GM21737 (cell line): ENCODE results near the gene FYN.
"Not testable (repeated sequence)": the region's sequence is repeated elsewhere in the genome, so short reads cannot be mapped to it uniquely, and the experiment has no call there.

Source experiments
- ATAC-seq: cut with Tn5 transposase; IDR thresholded peaks from one replicate; pipeline ENCODE4 v1.9.1; 2021; ENCODE audit warnings: mild to moderate bottlenecking, moderate library complexity; ENCODE audit not compliant: unreplicated experiment

The FYN gene

GRCh38 chr6:111835398-111835797 lies 37.9 kb downstream of the FYN start:
- not testable (repeated sequence) for ATAC-seq

DNA sequence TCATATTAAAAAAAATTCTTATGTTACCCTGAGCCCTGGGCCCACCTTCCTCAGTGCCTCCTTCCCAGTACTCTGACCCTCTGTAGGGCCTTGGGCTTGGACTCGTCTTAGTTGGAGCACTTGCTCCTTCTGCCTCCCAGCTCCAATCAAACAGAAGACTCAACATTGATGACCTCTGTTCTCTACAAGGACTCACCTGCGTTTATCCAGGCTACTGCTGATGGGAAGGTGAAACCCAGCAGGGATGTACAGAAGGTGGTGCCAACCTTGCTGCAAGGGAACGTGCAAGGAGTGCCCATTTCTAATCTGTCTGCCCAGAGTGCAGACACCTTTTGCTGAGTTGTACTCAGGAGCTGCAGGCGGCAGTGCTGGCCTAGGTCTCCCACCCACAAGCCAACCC lies 38.9 kb downstream of the FYN start:
- ATAC-seq = no peak

DNA sequence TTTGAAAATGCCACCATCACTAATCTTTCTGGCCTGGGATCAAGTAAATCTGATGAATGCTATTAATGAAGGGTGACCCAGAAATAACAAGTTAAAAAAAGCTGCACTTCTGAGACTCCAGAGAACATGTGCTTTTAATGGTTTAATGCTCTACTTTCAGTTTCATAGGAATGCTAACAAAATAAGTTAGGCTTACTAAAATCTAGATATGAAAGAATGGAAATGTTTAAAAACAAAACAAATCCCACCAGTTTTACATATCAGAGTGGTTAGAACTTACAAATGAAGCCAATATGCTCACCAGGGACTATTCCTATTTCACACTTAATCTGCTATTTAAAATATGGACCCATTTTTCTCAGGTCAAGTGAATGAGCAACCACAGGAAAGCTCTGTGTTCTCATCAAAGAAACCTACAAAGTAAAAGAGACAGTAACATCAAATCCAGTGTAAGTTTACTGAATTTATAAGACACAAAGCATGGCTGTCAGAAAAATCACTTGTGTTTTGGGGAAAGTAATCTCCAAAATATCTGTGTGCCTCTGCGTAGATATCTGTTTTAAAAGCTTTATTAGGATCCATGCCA lies 40.3 kb downstream of the FYN start:
- no peak for ATAC-seq

- ATAC-seq = no peak
Observed at GRCh38 chr6:111831408-111831807, 41.8 kb downstream of the FYN start.

DNA sequence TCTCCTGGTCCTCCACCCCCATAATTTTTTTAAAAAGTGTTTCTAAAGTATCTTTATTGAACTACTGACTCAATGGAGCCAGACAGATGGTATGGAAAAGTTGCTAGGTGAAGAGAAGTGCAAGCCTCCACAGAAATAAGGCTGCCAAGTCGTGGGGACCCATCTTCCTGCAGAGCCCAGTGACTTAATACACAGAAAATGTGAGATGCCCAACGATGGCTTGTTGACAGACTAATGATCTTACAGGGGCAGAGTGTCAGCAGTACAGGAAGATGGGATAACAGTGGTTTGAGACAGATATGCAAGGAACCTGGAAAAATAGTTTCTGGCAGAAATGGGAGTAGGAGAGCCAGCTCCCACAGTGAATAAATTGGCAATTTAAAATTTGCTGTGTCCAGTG lies 43.3 kb downstream of the FYN start:
- no peak for ATAC-seq

DNA sequence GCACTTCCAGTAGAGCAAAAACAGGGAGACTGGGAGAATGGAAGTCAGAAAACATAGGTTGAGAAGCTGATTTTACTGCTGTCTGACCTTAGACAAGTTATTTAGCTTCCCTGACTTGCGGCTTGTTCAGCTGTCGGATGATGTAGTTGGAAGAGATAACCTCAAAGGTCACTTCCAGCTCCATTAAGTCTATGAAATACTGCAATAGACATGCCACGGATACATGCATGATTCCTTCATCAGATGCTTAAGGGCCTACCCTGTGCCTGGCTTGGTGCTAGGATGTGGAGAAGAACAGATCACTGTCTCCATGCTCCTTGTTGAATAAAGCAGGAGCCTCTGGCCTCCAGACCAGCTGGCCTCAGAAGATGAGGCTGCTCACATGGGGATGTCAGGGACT lies 43.7 kb downstream of the FYN start:
- ATAC-seq = no peak

GRCh38 chr6:111828809-111829208 lies 44.4 kb downstream of the FYN start:
- ATAC-seq = no peak

DNA sequence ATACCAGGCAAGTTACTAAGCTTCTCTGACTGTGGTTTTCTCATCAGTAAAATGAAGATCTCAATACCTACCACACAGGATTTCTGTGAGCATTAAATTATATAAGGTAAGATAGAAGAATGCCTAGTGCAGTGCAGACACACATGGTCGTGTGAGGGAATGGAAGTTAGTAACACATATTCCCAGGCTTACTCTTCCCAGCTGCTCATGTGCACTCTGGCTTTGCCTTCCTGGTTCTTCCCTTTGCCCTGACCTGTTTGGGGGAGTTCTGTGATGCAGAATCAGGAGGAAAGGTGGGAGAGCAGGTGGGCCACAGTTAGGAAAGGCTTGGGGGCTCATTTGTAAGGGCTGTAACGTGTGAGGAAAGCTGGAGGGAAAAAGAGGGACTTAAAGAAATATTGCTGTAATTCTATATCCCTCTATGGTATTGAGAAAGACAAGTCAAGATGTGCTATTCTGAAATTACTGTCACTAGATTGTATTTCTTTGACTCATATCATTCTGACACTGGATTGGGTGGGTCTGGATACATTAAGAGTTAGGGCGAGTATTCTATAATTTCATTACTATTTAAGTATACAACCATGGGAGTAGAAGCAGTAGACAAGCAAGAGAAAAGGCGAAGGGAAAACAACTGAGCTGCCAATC lies 47.7 kb downstream of the FYN start:
- no peak for ATAC-seq

DNA sequence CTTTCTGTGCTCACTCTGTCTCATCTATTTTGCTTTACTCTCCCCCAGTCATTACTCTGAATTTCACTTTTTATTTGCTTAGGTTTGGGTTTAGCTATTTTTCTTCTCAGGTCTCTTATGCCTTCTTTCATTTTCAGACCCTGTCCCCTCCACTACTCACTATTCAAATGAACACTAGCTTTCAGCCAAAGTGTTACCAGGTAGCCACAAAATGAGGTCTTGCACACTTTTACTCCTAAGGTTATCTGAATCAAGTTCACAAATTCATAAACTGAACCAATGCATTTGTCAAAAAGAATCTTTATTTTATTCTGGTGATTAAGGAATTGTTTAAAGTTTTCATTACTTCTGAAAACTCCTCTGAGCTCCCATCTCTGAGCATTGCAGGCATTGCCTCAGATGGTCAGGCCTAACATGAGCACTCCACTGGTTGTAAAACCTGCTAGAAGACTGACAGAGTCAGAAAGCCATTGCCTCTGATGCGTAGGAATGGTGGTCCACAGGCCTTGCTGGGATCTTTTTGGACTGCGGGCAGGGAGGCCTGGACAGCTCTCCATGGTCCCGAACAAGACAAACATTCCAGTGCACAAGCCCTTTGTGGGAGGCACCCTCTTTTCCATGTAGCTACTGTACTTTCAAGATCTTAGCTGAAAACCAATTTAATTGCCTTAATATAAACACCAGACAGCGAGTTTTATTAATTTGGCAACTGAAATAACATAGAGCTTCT lies 48.5 kb downstream of the FYN start:
- peak; percentile 85 for ATAC-seq

GRCh38 chr6:111823831-111824607 lies 49.2 kb downstream of the FYN start:
- ATAC-seq = no peak

- no peak for ATAC-seq
Observed at GRCh38 chr6:111823012-111823411, 50.2 kb downstream of the FYN start.

- ATAC-seq = no peak
Observed at GRCh38 chr6:111819458-111819857, 53.8 kb downstream of the FYN start.

- no peak for ATAC-seq
Observed at GRCh38 chr6:111818539-111819226, 54.6 kb downstream of the FYN start.

DNA sequence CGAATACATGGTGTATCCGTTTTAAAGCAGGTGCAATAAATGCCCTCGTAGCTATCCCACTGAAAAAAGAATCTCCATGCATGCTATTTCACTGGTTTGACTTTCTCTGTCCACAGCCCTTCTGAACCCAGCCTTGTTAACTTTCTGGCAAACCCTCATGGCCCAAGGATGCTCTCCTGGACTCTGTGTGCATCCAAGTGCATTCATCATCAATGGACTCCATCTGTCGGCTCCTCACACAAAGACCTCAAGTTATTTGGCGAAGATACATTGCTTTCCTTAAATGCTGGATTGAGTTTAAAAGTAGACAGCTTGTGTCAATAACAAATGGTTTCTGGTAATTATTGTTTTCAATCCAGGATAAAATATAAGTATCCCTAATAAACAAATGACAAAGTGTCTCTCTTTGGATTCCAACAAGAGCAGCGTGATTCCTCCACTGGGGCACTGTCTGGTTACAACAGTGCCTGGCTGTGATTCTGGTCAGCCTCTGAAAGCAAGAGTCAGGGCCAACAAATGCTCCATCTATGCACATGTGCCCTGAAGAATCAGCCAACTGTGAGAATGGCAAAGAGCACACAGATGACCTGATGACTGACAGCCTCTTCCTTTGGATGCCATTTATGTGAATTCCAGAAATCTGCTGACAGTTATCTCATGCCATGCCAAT lies 55.7 kb downstream of the FYN start:
- ATAC-seq = no peak

GRCh38 chr6:111813677-111814310 lies 59.5 kb downstream of the FYN start:
- ATAC-seq = no peak

- no peak for ATAC-seq
Observed at GRCh38 chr6:111813237-111813636, 60.0 kb downstream of the FYN start.

- no peak for ATAC-seq
Observed at GRCh38 chr6:111812060-111813038, 60.9 kb downstream of the FYN start.

DNA sequence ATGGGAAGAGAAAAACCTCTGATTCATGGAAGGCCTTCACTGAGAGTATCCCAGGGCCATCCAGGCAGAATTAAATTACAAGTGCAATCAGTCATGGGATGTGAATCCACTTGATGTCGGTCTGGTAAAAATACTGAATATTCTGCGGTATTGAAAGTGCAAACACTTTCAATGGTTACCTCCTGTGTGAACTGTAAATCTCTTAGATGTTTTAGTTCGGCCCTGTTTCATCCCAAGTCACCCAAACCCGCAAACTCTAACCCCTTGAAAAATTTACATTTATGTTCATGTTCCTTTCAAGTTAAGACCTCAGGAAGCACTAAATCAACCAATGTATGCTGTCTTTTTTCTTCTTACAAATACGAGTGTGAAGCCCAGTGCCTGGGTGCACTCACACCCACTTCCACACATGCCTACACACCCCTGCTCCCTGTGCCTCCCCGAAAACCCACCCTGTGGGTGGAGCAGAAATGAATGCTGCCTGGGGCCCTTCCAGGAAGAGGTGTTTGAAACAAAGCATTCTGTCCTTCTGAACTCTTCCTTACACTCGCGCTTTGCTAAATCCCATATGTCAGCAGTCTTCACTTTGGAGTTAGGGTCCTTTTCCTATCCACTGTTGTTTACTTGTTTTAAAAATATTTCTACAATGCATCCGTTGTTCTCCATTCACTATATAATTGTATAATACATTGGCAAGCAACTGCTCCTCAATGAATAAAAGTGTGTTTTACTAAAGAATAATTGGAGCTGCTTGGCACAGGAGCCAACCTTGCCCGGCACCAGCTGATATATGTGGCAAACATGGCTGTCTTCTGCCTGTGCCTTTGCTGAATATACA lies 62.7 kb downstream of the FYN start:
- ATAC-seq = no peak
